MG63 (cell line): ENCODE results near the gene SH2D4B. TPM values are rescaled to one million over a fixed set of nuclear protein-coding genes. Genes with fewer than 3 reads are reported as not detected.

ENCODE experiments used
- total RNA-seq: library from RNA; depleted of rRNA; stranded (reverse); fragments of >200 nt; shearing (Covaris generic); gene quantifications from 2 replicates; pipeline ENCODE4 v1.2.3, GENCODE V29; 2014; ENCODE audit warnings: low replicate concordance; rRNA removed

Gene SH2D4B
- total RNA-seq, 1 experiment from 2014 or later: not detected

Other genes starting within 250 kb of the SH2D4B start
- not detected in 2 replicates for gene MAT1A, start 248.2 kb upstream of the SH2D4B start, total RNA-seq
- not detected in 2 replicates for gene DYDC1, start 181.1 kb upstream of the SH2D4B start, total RNA-seq
- gene DYDC2, start 181.1 kb upstream of the SH2D4B start, total RNA-seq: not detected in 2 replicates
- gene PRXL2A, start 129.4 kb upstream of the SH2D4B start, total RNA-seq: 1.4 and 2.6 TPM in 2 replicates
- 6.6 and 10.0 TPM in 2 replicates for gene TSPAN14, start 83.6 kb upstream of the SH2D4B start, total RNA-seq